Measurements from ENCODE around the gene TMEM229B.

The TMEM229B gene

GRCh38 chr14:67487937-67488893, at the start of gene TMEM229B:
Gene TMEM229B, minus strand, starts transcription at chr14:67488721. Its CDS starts 14,798 bp downstream, at chr14:67473923.
- DNase-seq (ENCODE audit: low read depth): peak; percentile 40

GRCh38 chr14:67537736-67538135, 49.2 kb upstream of the TMEM229B start:
- no peak for DNase-seq (ENCODE audit: low read depth)

- no peak for DNase-seq (ENCODE audit: low read depth)
These were observed 47.6 kb upstream of the TMEM229B start for GRCh38 chr14:67536087-67536486.

GRCh38 chr14:67533754-67534085, 45.2 kb upstream of the TMEM229B start:
- no peak for DNase-seq (ENCODE audit: low read depth)

GRCh38 chr14:67532998-67533753, 44.7 kb upstream of the TMEM229B start, which contains the start of gene PLEKHH1:
Gene PLEKHH1, plus strand, starts transcription at chr14:67533290. Its CDS starts 8,578 bp downstream, at chr14:67541868.
- peak; percentile 38 for DNase-seq (ENCODE audit: low read depth)

- no peak for DNase-seq (ENCODE audit: low read depth)
These were observed 44.1 kb upstream of the TMEM229B start for GRCh38 chr14:67532606-67532997.

GRCh38 chr14:67529947-67530935, 41.7 kb upstream of the TMEM229B start:
- no peak for DNase-seq (ENCODE audit: low read depth)

GRCh38 chr14:67528276-67528675, 39.8 kb upstream of the TMEM229B start:
- no peak for DNase-seq (ENCODE audit: low read depth)

GRCh38 chr14:67527756-67528155, 39.2 kb upstream of the TMEM229B start:
- no peak for DNase-seq (ENCODE audit: low read depth)

- DNase-seq (ENCODE audit: low read depth): no peak
These were observed 38.3 kb upstream of the TMEM229B start for GRCh38 chr14:67526676-67527459.

GRCh38 chr14:67526181-67526580, 37.7 kb upstream of the TMEM229B start:
- DNase-seq (ENCODE audit: low read depth): no peak

GRCh38 chr14:67525389-67525788, 36.9 kb upstream of the TMEM229B start:
- no peak for DNase-seq (ENCODE audit: low read depth)

- DNase-seq (ENCODE audit: low read depth): no peak
These were observed 36.1 kb upstream of the TMEM229B start for GRCh38 chr14:67524634-67524963.

- DNase-seq (ENCODE audit: low read depth): no peak
These were observed 35.5 kb upstream of the TMEM229B start for GRCh38 chr14:67523764-67524633.

- no peak for DNase-seq (ENCODE audit: low read depth)
These were observed 33.7 kb upstream of the TMEM229B start for GRCh38 chr14:67522270-67522669.

GRCh38 chr14:67520482-67520881, 32.0 kb upstream of the TMEM229B start:
- DNase-seq (ENCODE audit: low read depth): no peak

GRCh38 chr14:67519406-67519805, 30.9 kb upstream of the TMEM229B start:
- no peak for DNase-seq (ENCODE audit: low read depth)

- no peak for DNase-seq (ENCODE audit: low read depth)
These were observed 28.6 kb upstream of the TMEM229B start for GRCh38 chr14:67517083-67517482.

GRCh38 chr14:67516676-67517075, 28.2 kb upstream of the TMEM229B start:
- no peak for DNase-seq (ENCODE audit: low read depth)

Data from stimulated activated CD8-positive, alpha-beta memory T cell treated with anti-CD3 and anti-CD28 coated beads, Interleukin-7, amount 100 ng/mL, for 24 hours (primary cell).